Karpas-422 (cell line): ENCODE measurements around the gene SMYD3. TPM values are rescaled to one million over a fixed set of nuclear protein-coding genes. Genes with fewer than 3 reads are reported as not detected.

Source experiments
- DNase-seq: peaks from one replicate; pipeline ENCODE4 v3.0.0-alpha.2; 2015
- H2AFZ ChIP-seq: fragments of 200-600 bp; sonication (generic); 2 replicates; pipeline ENCODE4 v1.6.1; 2014; ENCODE audit warnings: antibody characterized with exemption, low read length, mixed read lengths
- H3K27ac ChIP-seq: fragments of 200-600 bp; sonication (generic); 2 replicates; pipeline ENCODE4 v1.5.1; 2014; ENCODE audit warnings: mild to moderate bottlenecking, low read length, moderate library complexity
- H3K27me3 ChIP-seq: fragments of 200-600 bp; sonication (generic); 2 replicates; pipeline ENCODE4 v1.6.1; 2014; ENCODE audit warnings: low read length, mixed read lengths
- H3K36me3 ChIP-seq: fragments of 200-600 bp; sonication (generic); 2 replicates; pipeline ENCODE4 v1.6.1; 2014; ENCODE audit warnings: low read length, mixed read lengths; ENCODE audit not compliant: insufficient read depth
- H3K4me1 ChIP-seq: fragments of 200-600 bp; sonication (generic); 2 replicates; pipeline ENCODE4 v1.6.1; 2014; ENCODE audit warnings: mild to moderate bottlenecking, low read length, mixed read lengths
- H3K4me2 ChIP-seq: fragments of 200-600 bp; sonication (generic); 2 replicates; pipeline ENCODE4 v1.6.1; 2014; ENCODE audit warnings: low read length, low read depth, mild to moderate bottlenecking; ENCODE audit not compliant: poor library complexity, severe bottlenecking
- H3K4me3 ChIP-seq: fragments of 200-600 bp; sonication (generic); 2 replicates; pipeline ENCODE4 v1.5.1; 2014; ENCODE audit warnings: mild to moderate bottlenecking, antibody characterized with exemption, low read length, mixed read lengths
- H3K79me2 ChIP-seq: fragments of 200-600 bp; sonication (generic); 2 replicates; pipeline ENCODE4 v1.6.1; 2014; ENCODE audit warnings: mild to moderate bottlenecking, low read length, mixed read lengths
- H3K9ac ChIP-seq: fragments of 200-600 bp; sonication (generic); 2 replicates; pipeline ENCODE4 v1.6.0; 2014; ENCODE audit warnings: low read length
- H3K9me2 ChIP-seq: fragments of 200-600 bp; sonication (generic), shearing (Covaris generic); replicated peaks from 2 replicates; pipeline ENCODE4 v1.6.0; 2014; ENCODE audit warnings: mild to moderate bottlenecking, low read length, moderate library complexity; ENCODE audit not compliant: insufficient read depth
- H3K9me3 ChIP-seq: fragments of 300-700, 200-600 bp; sonication (generic); 2 replicates; pipeline ENCODE4 v1.6.1; 2014; ENCODE audit warnings: low read length, mixed read lengths
- H4K20me1 ChIP-seq: fragments of 200-600 bp; sonication (generic); 2 replicates; pipeline ENCODE4 v1.6.1; 2014; ENCODE audit warnings: mild to moderate bottlenecking, antibody characterized with exemption, low read length, low read depth; ENCODE audit not compliant: insufficient read depth
- total RNA-seq: library from RNA; depleted of rRNA; stranded (reverse); fragments of >200 nt; shearing (Covaris generic); gene quantifications from 2 replicates; pipeline ENCODE4 v1.2.3, GENCODE V29; 2014; ENCODE audit warnings: low replicate concordance

The SMYD3 gene
- total RNA-seq, 1 experiment from 2014 or later: 67.1 TPM

- Histone ChIP-seq H3K9ac (no peak overlapping the region), H2AFZ (no peak overlapping the region)
Observed at GRCh38 chr1:246117066-246117791, 389.9 kb downstream of the SMYD3 start.

GRCh38 chr1:246114369-246114768, 392.7 kb downstream of the SMYD3 start:
- Histone ChIP-seq H3K9ac (no peak overlapping the region), H2AFZ (no peak overlapping the region)

More at GRCh38 chr1:246117066-246117791, 389.9 kb downstream of the SMYD3 start:
- no peaks in the 10 kb centered on the region for H3K27me3 ChIP-seq
- H3K27ac ChIP-seq: peak overlapping the region; percentile 58
- H3K9me2 ChIP-seq: no peaks in the 10 kb centered on the region
- H3K4me2 ChIP-seq: peak overlapping the region; percentile 49
- H3K4me3 ChIP-seq: no peak overlapping the region
- no peaks in the 10 kb centered on the region for H4K20me1 ChIP-seq
- H3K79me2 ChIP-seq: 0 out of 2 replicates have a peak, but pooled peaks cover 4% of the 10 kb centered on the region
- peaks cover 19% of the 10 kb centered on the region for H3K4me1 ChIP-seq
- H3K36me3 ChIP-seq: no peaks in the 10 kb centered on the region
- peak; percentile 80 for DNase-seq
- no peaks in the 10 kb centered on the region for H3K9me3 ChIP-seq

GRCh38 chr1:246113555-246114095, 393.5 kb downstream of the SMYD3 start:
- Histone ChIP-seq H3K4me2 (no peak overlapping the region), H3K9ac (no peak overlapping the region), H3K9me3 (no peaks in the 10 kb centered on the region), H3K9me2 (no peaks in the 10 kb centered on the region), H3K27me3 (no peaks in the 10 kb centered on the region), H3K79me2 (0 out of 2 replicates have a peak, but pooled peaks cover 4% of the 10 kb centered on the region), H3K36me3 (no peaks in the 10 kb centered on the region), H4K20me1 (no peaks in the 10 kb centered on the region), H3K4me3 (no peak overlapping the region), H3K27ac (no peak overlapping the region), H3K4me1 (peaks cover 19% of the 10 kb centered on the region), H2AFZ (no peak overlapping the region)
- no peak for DNase-seq

More at GRCh38 chr1:246114369-246114768, 392.7 kb downstream of the SMYD3 start:
- Histone ChIP-seq H4K20me1 (no peaks in the 10 kb centered on the region), H3K4me2 (no peak overlapping the region), H3K4me3 (no peak overlapping the region), H3K79me2 (0 out of 2 replicates have a peak, but pooled peaks cover 4% of the 10 kb centered on the region), H3K27ac (no peak overlapping the region), H3K9me3 (no peaks in the 10 kb centered on the region), H3K4me1 (peaks cover 19% of the 10 kb centered on the region), H3K9me2 (no peaks in the 10 kb centered on the region), H3K27me3 (no peaks in the 10 kb centered on the region), H3K36me3 (no peaks in the 10 kb centered on the region)
- DNase-seq: no peak

- Histone ChIP-seq H2AFZ (no peak overlapping the region), H3K9me2 (no peaks in the 10 kb centered on the region), H3K79me2 (0 out of 2 replicates have a peak, but pooled peaks cover 4% of the 10 kb centered on the region), H3K4me1 (peaks cover 5% of the 10 kb centered on the region), H3K36me3 (no peaks in the 10 kb centered on the region), H3K27ac (no peak overlapping the region), H3K4me2 (no peak overlapping the region), H3K27me3 (no peaks in the 10 kb centered on the region), H3K4me3 (no peak overlapping the region), H3K9me3 (no peaks in the 10 kb centered on the region), H3K9ac (no peak overlapping the region), H4K20me1 (no peaks in the 10 kb centered on the region)
- DNase-seq: no peak
Observed at GRCh38 chr1:246111570-246111969, 395.5 kb downstream of the SMYD3 start.

DNA sequence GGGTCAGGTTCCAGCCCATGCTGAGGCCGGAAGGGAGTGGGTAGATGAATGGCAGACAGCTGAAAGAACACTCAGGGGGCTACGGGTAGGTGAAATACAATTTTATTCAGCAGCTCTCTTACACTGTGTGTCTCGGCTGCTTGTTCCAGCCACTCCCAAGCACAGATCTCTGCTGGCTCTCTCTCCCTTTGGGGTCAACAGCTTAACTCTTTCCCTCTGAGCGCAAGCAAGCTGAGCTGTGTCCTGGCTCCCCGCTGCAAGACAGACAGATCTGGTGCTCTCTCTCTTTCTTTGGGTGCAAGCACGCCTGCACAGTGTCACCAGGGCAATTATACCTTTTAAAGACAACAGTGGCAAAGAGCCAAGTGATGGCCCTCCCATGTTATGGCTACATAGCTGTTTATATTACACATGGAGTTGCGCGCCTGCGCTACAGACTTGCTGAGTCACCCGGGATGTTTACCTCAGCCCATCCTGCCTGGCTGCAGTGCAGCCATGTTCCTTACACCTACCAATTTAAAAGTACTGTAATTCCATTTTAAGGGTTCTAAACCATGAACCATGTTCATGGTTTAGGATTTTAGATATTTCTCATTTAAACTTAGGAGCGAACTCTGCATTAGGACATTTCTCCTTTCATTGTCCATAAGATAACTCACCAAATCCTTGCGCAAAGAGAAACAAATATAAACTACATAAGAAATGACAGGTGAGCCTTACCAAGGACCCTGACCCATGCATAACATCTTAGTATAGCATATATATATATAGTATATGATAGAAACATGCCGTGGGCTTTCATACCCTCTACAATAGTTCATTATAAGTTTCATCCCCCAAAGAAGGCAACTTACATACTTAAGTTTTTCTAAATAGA, 396.5 kb downstream of the SMYD3 start:
- Histone ChIP-seq H3K4me2 (no peak overlapping the region), H3K27ac (no peak overlapping the region), H2AFZ (no peak overlapping the region)

GRCh38 chr1:246108278-246108925, 398.7 kb downstream of the SMYD3 start:
- H4K20me1 ChIP-seq: no peaks in the 10 kb centered on the region
- no peaks in the 10 kb centered on the region for H3K9me2 ChIP-seq
- no peaks in the 10 kb centered on the region for H3K9me3 ChIP-seq
- H3K36me3 ChIP-seq: no peaks in the 10 kb centered on the region
- no peaks in the 10 kb centered on the region for H3K27me3 ChIP-seq
- H3K27ac ChIP-seq: no peak overlapping the region
- DNase-seq: no peak
- H3K9ac ChIP-seq: no peak overlapping the region
- no peaks in the 10 kb centered on the region for H3K4me1 ChIP-seq
- H2AFZ ChIP-seq: no peak overlapping the region
- H3K79me2 ChIP-seq: peaks cover 4% of the 10 kb centered on the region; the same call in 1 of the 2 replicates
- no peak overlapping the region for H3K4me2 ChIP-seq
- H3K4me3 ChIP-seq: no peak overlapping the region

More for the DNA sequence above, 396.5 kb downstream of the SMYD3 start:
- Histone ChIP-seq H3K4me1 (no peaks in the 10 kb centered on the region), H3K9me3 (no peaks in the 10 kb centered on the region), H3K79me2 (0 out of 2 replicates have a peak, but pooled peaks cover 4% of the 10 kb centered on the region), H3K9ac (no peak overlapping the region), H4K20me1 (no peaks in the 10 kb centered on the region), H3K4me3 (no peak overlapping the region), H3K9me2 (no peaks in the 10 kb centered on the region), H3K27me3 (no peaks in the 10 kb centered on the region), H3K36me3 (no peaks in the 10 kb centered on the region)
- no peak for DNase-seq

DNA sequence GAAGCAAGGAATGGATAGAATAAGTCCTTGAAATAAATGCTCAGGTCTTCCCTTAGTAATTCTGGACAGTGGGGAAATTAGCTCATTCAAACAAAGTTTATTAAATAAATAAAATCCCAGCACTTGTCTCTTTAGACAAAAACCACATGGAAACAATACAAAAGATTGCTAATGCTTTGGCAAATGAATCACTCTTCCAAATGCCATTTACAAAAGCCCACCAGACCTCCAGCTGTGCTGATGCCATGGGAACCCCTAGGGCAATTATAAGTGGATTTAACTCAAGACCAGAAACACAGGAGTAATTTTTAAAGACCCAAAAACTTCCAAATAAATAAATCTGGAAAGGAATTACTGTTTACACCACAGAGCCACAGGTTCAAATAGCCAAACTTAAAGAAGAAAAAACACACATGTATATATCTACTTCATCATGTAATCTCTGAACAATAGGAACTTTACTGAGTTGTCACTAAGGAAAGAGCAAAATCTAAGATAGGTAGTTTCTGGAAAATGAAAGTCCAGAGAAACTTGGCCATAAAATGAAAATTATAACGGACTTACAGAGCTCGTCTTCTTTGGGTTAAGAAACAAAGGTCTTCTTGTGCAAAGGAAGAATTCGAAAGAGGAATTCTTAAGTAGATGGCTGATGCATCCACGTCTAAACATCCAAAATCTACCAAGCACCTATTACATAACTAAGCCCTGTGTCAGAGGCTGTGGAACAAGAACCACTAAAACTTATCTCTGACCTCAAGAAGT, 399.4 kb downstream of the SMYD3 start:
- H3K4me3 ChIP-seq: no peak overlapping the region
- H3K9me2 ChIP-seq: no peaks in the 10 kb centered on the region
- H3K27ac ChIP-seq: no peak overlapping the region
- H2AFZ ChIP-seq: no peak overlapping the region
- no peak overlapping the region for H3K4me2 ChIP-seq
- H3K36me3 ChIP-seq: no peaks in the 10 kb centered on the region
- DNase-seq: no peak
- no peaks in the 10 kb centered on the region for H3K27me3 ChIP-seq
- H3K4me1 ChIP-seq: no peaks in the 10 kb centered on the region
- H3K9ac ChIP-seq: no peak overlapping the region
- no peaks in the 10 kb centered on the region for H3K9me3 ChIP-seq
- peaks cover 4% of the 10 kb centered on the region; the same call in 1 of the 2 replicates for H3K79me2 ChIP-seq
- H4K20me1 ChIP-seq: no peaks in the 10 kb centered on the region
